ENCODE results near the gene SHMT2. TPM values are rescaled to one million over a fixed set of nuclear protein-coding genes. Genes with fewer than 3 reads are reported as not detected.

SHMT2 gene
- total RNA-seq, 6 donors from 2014 or later: 37.9 to 92.0 (median 52.0) TPM

DNA sequence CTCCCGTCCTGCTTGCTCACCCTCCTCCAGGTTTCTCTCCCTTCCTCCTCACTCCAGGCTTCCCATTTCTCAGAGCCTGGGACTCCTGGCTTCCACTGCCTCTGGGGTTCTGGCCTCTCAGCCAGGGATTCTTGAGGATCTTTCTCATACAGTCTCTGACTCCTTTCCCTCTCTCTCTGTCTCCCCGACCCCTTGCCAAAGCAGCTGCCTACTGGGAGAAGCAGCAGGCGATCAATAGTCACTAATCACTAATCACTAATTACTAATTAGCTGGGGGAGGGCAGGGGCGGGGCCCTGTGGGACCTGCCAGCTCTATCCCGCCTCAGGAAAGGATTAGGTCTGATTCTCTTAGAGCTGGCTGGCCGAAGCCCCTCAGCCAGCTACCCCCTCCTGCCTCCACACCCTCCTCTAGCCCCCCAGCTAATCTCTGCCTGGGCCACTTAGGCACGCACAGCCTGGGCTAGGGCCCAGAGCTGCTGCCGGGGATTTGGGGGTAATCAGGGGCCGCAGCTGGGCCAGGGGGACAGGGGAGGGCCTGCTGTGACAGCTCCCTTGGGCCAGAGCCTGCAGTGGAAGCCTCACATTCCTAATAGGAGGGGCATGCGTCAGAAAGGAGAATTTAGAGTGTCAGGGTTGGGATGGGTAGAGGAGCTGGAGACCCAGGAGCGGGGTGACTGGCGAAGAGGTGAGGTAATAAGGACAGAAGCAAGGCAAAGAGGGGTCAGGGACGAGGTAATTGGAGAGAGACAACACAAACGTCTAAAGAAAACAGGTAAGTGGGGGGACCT lies 10.1 kb upstream of the SHMT2 start:
- peaks cover 3 to 90% (median 56%) of the 10 kb centered on the region in 4 donors for H3K27me3 ChIP-seq
- H3K9me3 ChIP-seq: no peaks in the 10 kb centered on the region
- H3K27ac ChIP-seq: no peak overlapping the region
- H3K4me1 ChIP-seq: peaks cover 21 to 46% (median 21%) of the 10 kb centered on the region in 4 donors
- TF ChIP-seq, protein P1, sequence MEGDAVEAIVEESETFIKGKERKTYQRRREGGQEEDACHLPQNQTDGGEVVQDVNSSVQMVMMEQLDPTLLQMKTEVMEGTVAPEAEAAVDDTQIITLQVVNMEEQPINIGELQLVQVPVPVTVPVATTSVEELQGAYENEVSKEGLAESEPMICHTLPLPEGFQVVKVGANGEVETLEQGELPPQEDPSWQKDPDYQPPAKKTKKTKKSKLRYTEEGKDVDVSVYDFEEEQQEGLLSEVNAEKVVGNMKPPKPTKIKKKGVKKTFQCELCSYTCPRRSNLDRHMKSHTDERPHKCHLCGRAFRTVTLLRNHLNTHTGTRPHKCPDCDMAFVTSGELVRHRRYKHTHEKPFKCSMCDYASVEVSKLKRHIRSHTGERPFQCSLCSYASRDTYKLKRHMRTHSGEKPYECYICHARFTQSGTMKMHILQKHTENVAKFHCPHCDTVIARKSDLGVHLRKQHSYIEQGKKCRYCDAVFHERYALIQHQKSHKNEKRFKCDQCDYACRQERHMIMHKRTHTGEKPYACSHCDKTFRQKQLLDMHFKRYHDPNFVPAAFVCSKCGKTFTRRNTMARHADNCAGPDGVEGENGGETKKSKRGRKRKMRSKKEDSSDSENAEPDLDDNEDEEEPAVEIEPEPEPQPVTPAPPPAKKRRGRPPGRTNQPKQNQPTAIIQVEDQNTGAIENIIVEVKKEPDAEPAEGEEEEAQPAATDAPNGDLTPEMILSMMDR (IDR thresholded peaks at IDR 0.05): no peak
- no peak for TF ChIP-seq POLR2AphosphoS5 (IDR thresholded peaks at IDR 0.05)
- 55 to 56% methylated on average over 13 to 14 of the region's 14 CpGs for WGBS, 2 donors
- DNase-seq (peak in 1 of 2 donors; percentile 36), ATAC-seq (ENCODE audit: low FRiP score in 2 of 2) (no peak)
- no peaks in the 10 kb centered on the region for H3K36me3 ChIP-seq
- H3K4me3 ChIP-seq: no peak overlapping the region

DNA sequence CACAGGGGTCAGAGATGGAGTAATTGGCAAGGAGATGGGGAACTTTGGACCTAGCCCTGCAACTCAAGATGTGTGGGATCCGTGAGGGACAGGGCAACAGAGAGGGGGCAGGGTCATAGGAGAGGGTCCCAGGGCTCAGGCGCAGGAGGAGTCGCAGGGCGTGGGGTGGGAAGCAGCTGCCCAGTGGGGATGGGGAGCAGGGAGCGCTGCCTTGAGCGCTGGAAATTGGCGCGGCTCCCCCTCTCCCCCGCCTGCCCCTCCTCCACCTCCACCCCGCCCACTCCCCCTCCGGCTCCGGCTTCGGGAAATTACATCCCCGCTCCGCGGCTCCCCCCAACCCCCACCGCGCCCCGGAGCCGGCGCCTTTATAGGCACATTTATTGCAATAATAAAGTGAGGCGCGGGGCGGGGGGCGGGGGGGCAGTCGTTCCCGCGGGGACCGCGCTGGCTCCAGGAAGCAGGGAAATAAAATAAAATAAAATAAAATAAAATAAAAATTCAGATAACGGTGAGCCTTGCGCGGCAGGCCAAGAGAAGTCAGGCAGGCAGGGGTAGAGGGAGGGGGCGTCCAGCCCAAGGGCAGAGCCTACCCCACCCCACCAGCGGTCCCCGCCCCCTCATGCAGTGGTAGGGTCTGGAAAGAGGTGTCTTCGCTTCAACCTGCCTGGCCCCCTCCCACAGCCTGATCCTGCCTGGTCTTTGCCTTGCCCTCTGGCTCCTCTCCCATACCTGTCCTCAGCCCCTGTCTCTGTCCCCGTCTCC lies 9.3 kb upstream of the SHMT2 start:
- 7% methylated on average over 32 to 38 of the region's 38 CpGs for WGBS, 2 donors
- Histone ChIP-seq H3K27me3 (peaks cover 3 to 90% (median 57%) of the 10 kb centered on the region in 4 donors), H3K36me3 (no peaks in the 10 kb centered on the region), H3K27ac (no peak overlapping the region), H3K4me1 (peaks cover 24 to 44% (median 26%) of the 10 kb centered on the region in 4 donors), H3K9me3 (no peaks in the 10 kb centered on the region), H3K4me3 (no peak overlapping the region)
- no peak for ATAC-seq (ENCODE audit: low FRiP score in 2 of 2)
- TF ChIP-seq, protein P1 (IDR thresholded peaks at IDR 0.05): no peak
- TF ChIP-seq POLR2A (IDR thresholded peaks at IDR 0.05) (no peak), POLR2AphosphoS5 (IDR thresholded peaks at IDR 0.05) (no peak), EP300 (IDR thresholded peaks at IDR 0.05) (no peak)
- DNase-seq: peak in 1 of 2 donors; percentile 76

DNA sequence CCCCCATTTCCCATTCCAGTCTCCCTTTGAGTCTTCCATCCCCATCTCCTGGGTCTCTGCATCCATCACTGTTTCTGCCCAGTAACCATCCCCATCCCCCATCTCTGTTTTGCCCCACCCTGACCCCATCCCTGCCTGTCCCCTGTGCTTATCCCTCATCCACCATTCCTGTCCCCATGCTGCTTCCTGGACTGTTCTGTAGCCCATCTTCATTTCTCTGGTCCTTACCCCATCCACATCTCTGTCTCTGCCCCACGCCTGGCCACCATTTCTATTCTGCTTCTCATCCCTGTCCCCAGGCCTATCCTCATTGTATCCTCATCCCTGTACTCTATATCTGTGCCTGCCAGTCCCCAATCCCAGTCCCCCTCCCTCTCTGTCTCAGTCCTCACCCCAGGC lies 8.7 kb upstream of the SHMT2 start:
- WGBS, 2 donors: 46 to 53% methylated on average over 1 of the region's 1 CpG
- Histone ChIP-seq H3K27me3 (peaks cover 3 to 92% (median 57%) of the 10 kb centered on the region in 4 donors), H3K4me1 (peaks cover 26 to 44% (median 29%) of the 10 kb centered on the region in 4 donors), H3K36me3 (no peaks in the 10 kb centered on the region), H3K9me3 (no peaks in the 10 kb centered on the region), H3K27ac (no peak overlapping the region), H3K4me3 (no peak overlapping the region)
- TF ChIP-seq, protein P1 (IDR thresholded peaks at IDR 0.05): no peak
- TF ChIP-seq POLR2A (IDR thresholded peaks at IDR 0.05): no peak
- no peak for TF ChIP-seq POLR2AphosphoS5 (IDR thresholded peaks at IDR 0.05)
- no peak for TF ChIP-seq EP300 (IDR thresholded peaks at IDR 0.05)
- DNase-seq: no peak
- ATAC-seq (ENCODE audit: low FRiP score in 2 of 2): no peak

DNA sequence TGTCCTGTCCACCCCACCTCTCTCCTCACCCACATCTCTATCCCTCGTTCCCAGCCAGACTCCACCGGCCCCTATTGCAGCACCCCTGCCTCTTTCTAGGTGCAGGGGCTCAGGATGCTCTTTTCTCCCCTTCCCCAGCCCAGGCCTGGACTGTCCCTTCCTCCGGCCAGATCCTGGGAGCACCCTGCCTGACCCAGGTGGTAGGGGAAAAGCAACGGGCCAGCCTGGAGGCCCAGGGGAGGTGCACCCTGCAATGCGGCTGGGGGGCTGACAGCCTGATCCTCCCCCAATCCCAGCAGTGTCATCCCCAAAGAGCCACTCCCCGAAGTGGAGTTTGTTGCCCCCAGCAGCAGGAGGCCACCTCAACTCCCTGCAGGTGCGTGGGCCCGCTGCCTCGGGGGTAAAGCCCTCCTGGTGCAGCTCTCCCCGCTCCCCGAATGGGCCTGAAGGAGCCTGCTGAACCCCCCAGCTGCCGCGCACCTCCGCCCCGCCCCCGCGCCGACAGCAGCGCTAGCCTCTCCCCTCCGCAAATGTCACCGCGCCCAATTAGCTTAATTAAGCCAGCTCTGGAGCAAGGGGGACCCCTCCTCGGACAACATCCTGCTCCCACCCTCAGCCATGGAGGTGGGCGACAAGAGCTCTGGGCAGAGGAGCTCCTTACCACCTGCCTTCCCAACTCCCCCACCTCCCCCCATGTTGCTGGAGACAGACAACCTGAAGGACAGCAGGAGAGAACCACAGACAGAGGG lies 8.2 kb upstream of the SHMT2 start:
- peaks cover 3 to 92% (median 55%) of the 10 kb centered on the region in 4 donors for H3K27me3 ChIP-seq
- ATAC-seq (ENCODE audit: low FRiP score in 2 of 2) (no peak), DNase-seq (peak in 1 of 2 donors; percentile 83)
- H3K36me3 ChIP-seq: no peaks in the 10 kb centered on the region
- H3K27ac ChIP-seq: no peak overlapping the region
- TF ChIP-seq, protein P1 (IDR thresholded peaks at IDR 0.05): no peak
- TF ChIP-seq EP300 (IDR thresholded peaks at IDR 0.05) (no peak), POLR2A (IDR thresholded peaks at IDR 0.05) (no peak), POLR2AphosphoS5 (IDR thresholded peaks at IDR 0.05) (no peak)
- H3K4me3 ChIP-seq: no peak overlapping the region
- H3K4me1 ChIP-seq: peaks cover 21 to 39% (median 24%) of the 10 kb centered on the region in 4 donors
- H3K9me3 ChIP-seq: no peaks in the 10 kb centered on the region
- WGBS, 2 donors: 16 to 19% methylated on average over 10 to 23 of the region's 24 CpGs

All from upper lobe of left lung (tissue), 6 donors.